ENCODE data around the gene TBX19.

- TF ChIP-seq, protein P1, sequence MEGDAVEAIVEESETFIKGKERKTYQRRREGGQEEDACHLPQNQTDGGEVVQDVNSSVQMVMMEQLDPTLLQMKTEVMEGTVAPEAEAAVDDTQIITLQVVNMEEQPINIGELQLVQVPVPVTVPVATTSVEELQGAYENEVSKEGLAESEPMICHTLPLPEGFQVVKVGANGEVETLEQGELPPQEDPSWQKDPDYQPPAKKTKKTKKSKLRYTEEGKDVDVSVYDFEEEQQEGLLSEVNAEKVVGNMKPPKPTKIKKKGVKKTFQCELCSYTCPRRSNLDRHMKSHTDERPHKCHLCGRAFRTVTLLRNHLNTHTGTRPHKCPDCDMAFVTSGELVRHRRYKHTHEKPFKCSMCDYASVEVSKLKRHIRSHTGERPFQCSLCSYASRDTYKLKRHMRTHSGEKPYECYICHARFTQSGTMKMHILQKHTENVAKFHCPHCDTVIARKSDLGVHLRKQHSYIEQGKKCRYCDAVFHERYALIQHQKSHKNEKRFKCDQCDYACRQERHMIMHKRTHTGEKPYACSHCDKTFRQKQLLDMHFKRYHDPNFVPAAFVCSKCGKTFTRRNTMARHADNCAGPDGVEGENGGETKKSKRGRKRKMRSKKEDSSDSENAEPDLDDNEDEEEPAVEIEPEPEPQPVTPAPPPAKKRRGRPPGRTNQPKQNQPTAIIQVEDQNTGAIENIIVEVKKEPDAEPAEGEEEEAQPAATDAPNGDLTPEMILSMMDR (IDR thresholded peaks at IDR 0.05; ENCODE audit: low read depth, low read length): no peak
- TF ChIP-seq POLR2A (IDR thresholded peaks at IDR 0.05; ENCODE audit: extremely low read depth, insufficient read length): no peak
These were observed 43.7 kb upstream of the TBX19 start for GRCh38 chr1:168236836-168237611.
